HG03103 (cell line): Measurements from ENCODE around the gene GRK1.
"Not testable (repeated sequence)": the region's sequence is repeated elsewhere in the genome, so short reads cannot be mapped to it uniquely, and the experiment has no call there.

Source experiments
- ATAC-seq: cut with Tn5 transposase; IDR thresholded peaks from one replicate; pipeline ENCODE4 v1.9.1; 2021; ENCODE audit warnings: low read depth; ENCODE audit not compliant: unreplicated experiment

The GRK1 gene

GRCh38 chr13:113740286-113740556 is 73.2 kb downstream of the GRK1 start:
- no peak for ATAC-seq

GRCh38 chr13:113740661-113741060 is 73.6 kb downstream of the GRK1 start:
- no peak for ATAC-seq

DNA sequence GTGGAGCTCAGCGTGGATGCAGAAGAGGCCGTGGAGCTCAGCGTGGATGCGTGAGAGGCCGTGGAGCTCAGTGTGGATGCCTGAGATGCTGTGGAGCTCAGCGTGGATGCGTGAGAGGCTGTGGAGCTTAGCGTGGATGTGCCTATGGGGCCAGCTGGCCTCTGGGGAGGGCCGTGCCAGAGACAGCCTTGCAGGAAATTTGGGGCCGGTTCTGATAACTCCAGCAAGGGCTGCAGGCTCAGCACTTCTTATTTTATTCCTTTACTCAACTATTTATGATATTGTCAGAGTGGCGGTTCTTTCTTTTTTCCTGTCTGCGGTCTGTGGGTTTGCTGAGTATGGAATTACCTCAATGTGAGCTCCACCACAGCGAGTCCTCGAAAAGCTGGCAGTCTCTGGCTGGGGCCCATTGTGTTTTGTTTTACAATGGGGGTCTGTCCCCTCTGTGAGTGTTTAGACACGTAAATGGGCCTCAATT is 74.2 kb downstream of the GRK1 start:
- no peak for ATAC-seq

- no peak for ATAC-seq
Observed at GRCh38 chr13:113742000-113742441, 75.0 kb downstream of the GRK1 start.

DNA sequence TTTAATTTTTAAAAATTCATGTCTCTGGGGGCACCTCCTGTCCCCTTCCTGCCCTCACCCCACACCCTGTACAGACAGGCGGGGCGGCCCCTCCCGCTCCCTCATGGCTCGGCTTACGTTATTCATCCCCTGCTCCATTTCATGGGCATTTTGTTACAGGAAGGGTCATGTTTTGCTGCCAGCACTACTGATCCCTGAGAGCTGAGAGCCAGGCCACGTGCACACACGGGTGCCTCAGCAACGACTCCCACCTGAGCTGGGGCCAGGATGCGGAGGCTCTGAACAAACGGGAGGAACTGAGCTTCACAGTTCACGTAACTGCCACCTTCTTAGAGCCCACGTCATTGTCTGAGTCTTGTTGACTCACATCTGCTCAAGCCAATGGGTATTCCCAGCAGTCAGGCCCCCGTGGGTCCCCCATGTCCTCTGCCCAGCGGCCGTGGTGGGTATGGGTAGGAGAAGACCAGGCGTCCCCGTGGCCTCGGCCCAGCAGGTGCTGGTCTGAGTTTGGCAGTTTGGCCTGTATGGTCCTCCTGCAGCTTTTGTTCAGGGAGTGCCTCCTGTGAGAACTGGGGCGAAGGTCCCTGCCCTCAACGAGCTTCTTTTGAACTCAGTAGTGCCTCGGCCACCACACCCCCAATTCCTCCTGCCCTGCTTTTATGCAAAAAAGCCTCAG is 75.6 kb downstream of the GRK1 start:
- no peak for ATAC-seq

GRCh38 chr13:113743366-113744195 is 76.6 kb downstream of the GRK1 start:
- ATAC-seq: no peak

GRCh38 chr13:113744197-113745000 is 77.4 kb downstream of the GRK1 start:
- ATAC-seq: no peak

DNA sequence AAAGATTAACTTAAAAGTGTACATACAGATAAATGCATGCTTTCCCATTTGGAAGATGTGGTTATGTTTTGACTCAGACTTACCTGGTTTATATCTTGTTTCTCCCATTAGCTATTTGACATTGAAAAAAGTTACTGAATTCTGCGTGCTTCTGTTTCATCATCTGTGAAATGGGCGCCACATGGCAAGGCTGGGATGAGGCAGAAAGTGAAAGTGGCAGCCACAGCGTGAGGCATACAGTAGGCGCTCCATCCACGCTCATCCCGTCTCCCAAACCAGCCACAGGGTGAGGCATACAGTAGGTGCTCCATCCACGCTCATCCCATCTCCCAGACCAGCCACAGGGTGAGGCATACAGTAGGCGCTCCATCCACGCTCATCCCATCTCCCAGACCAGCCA is 78.0 kb downstream of the GRK1 start:
- ATAC-seq: no peak

DNA sequence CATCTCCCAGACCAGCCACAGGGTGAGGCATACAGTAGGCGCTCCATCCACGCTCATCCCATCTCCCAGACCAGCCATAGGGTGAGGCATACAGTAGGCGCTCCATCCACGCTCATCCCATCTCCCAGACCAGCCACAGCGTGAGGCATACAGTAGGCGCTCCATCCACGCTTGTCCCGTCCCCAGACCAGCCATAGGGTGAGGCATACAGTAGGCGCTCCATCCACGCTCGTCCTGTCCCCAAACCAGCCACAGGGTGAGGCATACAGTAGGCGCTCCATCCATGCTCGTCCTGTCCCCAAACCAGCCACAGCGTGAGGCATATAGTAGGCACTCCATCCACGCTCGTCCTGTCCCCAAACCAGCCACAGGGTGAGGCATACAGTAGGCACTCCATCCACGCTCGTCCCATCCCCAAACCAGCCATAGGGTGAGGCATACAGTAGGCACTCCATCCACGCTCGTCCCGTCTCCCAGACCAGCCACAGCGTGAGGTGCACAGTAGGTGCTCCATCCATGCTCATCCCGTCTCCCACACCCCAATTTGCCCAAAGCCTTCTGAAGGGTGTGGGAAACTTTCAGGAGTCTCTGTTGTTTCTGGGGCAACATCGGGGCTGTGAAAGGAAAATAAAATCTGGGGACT is 78.6 kb downstream of the GRK1 start:
- ATAC-seq: not testable (repeated sequence)

DNA sequence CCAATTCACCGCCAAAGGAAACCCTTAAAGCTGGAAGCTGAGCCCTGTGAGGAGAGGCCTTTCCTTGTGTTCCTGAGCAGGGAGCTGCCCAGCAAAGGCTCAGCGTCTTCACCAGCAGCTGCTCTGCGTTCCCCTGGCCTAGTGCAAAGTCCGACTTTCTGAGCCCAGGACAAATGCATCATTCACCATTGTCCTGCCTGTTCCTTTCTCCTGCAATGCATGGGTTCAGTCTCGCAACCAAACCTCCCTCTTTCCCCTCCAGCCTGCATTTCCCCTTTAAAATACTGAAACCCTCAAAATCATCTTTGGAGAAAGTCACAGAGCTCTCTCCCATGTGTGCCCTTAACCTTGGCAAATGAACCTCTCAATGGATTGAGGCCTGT is 79.1 kb downstream of the GRK1 start:
- no peak for ATAC-seq

DNA sequence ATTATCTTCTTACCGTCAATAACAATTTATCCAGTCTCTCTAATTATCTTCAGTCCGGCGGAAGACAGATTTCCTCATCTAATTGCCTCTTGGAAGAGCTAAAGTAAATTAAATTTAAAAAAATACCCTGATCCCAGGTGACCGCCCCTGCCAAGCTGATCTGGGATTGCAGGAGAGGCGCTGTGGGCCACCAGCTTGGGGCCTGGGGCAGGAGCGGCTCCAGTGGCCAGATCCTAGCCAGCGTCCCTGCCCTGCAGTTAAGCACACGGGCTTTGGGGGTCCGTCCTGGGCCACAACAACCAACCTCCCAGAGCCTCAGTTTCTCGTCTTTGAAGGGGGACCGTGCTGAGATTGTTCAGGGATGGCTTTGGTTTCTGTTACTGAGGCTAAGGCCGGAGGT is 79.7 kb downstream of the GRK1 start:
- ATAC-seq: no peak

- ATAC-seq: no peak
Observed at GRCh38 chr13:113747291-113747833, 80.3 kb downstream of the GRK1 start.

DNA sequence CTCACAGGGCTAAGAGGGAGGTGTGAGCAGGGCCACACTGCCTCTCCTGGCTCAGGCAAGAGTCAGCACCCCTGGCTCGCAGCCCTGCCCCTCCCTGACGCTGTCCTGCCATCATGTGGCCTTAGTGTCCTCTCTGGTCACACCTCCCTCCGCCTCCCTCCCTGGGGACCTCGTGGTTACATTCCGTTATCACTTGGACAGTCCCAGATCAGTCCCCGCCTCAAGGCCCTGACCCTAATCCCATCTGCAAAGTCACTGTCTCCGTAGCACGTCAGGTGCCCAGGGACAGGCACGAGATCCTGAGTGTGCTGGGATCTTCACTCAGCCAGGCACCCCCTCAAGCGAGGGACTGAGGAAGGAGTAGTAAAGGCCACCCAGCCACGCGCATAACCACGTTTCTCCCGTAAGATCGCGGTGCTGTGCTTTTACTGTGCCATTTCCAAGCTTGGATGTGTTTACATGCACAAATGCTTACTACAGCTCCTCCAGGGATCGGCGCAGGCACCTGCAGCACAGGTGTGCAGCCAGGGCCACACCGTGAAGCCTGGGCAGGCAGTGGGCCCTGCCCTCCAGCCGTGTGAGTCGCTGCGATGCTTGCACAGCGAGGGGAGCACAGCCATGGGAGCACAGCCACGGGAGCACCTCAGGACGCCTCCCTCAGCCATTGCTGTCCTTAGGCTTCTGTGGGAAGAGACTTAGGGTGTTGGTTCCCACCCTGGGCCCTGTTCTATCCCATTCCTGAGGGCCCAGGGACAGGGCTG is 81.3 kb downstream of the GRK1 start:
- no peak for ATAC-seq

- ATAC-seq: no peak
Observed at GRCh38 chr13:113748862-113749451, 81.9 kb downstream of the GRK1 start.

GRCh38 chr13:113749507-113749906 is 82.5 kb downstream of the GRK1 start:
- ATAC-seq: no peak

DNA sequence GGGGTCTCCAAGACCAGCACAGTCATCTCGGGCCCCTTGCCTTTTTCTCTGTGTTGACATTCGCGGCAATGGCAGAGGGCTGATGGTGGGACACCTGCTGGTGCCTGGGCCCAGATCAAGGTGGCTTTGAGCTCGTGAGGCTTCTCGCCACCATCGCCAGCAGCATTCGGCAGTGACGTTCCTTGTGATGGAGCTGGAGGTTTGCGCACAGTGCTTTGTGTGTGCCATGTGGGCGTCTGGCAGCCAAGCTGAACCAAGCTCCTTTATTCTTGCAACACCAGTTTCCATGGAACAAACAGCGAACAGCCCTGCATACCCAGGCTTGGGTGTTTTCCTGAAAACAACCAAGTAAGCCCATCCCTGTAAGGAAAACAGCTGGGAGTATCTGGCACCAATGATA is 82.9 kb downstream of the GRK1 start:
- no peak for ATAC-seq

- no peak for ATAC-seq
Observed at GRCh38 chr13:113750554-113751399, 83.8 kb downstream of the GRK1 start.

DNA sequence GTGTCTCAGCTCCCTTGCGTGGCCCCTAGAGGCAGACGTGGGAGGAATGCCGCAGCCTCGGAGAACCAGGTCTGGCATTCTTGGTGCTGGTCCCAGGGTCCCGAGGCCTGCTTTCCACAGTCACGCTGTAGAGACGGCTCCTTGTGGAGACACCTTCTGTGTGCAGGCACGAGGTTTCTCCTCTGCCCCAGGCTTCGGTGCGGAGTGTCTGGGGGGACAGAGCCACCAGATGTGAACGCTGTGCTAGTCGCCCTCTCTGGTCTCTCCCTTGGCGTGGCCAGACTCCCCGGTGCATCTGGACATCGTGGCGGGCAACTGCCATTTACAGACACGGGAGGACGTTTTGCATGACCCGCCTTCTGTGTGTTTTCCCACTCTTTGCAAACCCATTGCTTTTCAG is 84.5 kb downstream of the GRK1 start:
- ATAC-seq: no peak
